Activated CD8-positive, alpha-beta memory T cell treated with anti-CD3 and anti-CD28 coated beads for 24 hours (primary cell): ENCODE data around the gene PASK.
"Not testable (repeated sequence)": the region's sequence is repeated elsewhere in the genome, so short reads cannot be mapped to it uniquely, and the experiment has no call there.

ENCODE experiments used
- DNase-seq: peaks from one replicate; pipeline ENCODE4 v3.0.0-alpha.2; 2020

PASK gene

DNA sequence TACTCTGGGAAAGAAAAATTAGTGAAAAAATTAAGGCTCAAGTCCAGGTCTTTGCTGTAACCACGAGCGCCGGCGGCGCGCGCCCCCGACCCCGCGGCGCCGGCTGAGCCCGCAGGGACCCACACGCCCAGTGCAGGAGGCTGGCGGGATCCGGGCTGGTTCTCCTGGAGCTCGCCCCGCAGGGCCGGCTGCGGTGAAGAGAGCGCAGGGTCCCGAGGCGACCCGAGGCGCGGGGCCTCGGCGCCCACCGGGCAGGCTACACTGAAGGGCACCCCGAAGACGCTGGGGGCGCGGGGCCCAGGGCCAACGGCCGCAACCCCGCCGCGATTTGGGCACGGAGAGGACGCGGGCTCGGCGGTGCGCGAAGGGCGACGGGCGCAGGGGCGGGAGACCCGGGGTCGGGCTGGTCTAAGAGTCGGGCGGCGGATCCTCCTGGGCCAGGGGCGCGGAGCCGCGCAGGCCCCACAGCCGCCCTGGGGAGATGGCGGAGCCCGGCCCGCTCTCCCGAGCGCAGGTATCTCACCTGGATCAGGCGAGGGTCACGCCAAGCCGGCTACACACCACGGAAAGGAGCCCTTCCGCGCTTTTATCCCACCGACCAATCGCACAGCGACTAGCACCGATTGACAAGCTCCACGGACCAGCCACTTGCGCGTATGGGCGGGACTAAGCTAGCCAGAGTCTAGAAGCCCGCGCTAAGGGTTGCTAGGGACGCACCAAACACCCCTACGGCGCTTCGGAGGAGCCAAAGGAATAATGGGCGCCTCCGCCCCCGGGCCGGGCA lies at the start of gene PASK:
PASK (minus strand) TSS at position 582 of the 784 bp plus-strand sequence. CDS start 6,440 bp downstream, outside the sequence.
- peak; percentile 94 for DNase-seq

GRCh38 chr2:241198381-241199279 lies 49.4 kb upstream of the PASK start:
- no peak for DNase-seq

DNA sequence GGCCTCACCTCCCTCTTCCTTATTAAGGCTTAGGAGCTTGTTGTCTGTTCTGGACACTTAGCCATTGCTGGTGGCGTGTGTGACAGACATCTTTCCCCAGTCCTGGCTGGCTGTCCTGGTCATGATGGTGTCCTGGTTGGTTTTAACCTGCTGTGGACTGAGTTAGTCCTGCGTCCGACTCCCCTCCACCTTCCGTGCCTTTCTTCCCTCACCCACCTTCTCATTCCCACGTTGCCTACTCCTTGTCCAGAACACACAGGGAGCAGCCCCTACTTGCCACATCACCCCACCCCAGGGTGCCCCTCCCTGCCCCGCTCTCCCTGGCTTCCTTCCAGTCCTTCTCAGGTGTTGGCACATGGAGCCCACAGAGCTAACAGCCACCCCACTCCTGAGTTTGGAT lies 48.7 kb upstream of the PASK start:
- DNase-seq, result no peak

GRCh38 chr2:241197246-241197645 lies 48.0 kb upstream of the PASK start:
- DNase-seq, result not testable (repeated sequence)

DNA sequence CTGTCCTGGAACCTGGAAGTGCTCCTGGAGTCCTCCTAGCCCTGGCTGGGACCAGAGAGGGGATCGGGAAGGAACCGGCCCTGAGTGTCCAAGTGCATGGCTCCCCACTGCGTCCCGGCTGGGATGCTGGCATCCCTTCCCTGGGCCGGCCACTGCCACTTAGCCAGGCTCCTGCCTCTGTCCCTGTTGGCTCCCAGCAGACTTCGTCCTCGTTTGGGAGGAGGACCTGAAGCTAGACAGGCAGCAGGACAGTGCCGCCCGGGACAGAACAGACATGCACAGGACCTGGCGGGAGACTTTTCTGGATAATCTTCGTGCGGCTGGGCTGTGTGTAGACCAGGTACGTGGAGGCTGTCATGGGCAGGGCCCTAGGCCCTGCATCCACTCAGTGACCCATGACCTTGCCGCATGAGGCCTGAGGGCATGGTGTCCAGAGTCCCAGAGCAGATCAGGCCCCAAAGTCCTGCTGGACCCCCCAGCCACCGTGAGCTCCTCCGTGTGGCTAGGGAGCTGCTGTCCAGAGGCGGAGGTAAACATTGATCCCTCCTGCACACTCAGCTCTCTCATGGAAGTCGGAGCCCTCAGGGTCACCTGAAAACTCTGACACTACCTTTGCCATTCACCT lies 46.3 kb upstream of the PASK start:
- DNase-seq, result no peak

DNA sequence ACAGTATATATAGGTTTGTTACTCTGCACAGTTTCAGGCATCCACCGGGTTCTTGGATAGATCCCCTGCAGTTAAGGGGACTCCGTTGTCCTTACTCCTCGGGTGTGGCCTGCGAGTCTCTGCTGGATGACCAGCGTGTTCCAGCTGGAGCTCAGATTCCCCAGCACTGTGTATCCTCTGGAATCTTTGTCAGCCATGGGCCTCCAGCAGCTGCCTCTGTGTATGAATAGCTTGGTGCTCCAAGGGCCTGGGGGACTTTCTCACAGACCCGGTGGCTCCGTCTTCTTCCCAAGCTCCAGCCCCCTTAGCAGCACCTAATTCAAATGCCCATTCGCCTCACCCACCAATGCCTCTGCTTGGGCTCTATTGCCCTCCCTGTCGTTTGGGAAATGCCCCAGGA lies 45.5 kb upstream of the PASK start:
- DNase-seq, result no peak

DNA sequence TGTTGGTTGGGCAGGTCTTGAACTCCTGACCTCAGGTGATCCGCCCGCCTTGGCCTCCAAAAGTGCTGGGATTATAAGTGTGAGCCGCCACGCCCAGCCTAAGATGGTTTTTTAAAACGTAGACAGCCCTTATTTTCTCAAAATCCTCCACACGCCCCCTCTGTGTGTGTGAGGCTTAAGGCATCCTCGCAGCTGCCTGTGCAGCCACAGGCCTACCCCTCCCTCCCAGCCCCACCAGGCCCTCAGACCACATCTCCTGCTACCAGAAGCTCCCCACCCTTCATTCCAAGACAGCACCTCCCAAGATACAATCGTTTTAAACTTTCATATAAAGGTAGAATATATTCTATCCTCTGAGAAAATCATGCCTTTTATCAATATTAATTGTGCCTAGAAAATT lies 44.0 kb upstream of the PASK start:
- DNase-seq, result no peak

GRCh38 chr2:241191081-241191480 lies 41.8 kb upstream of the PASK start:
- DNase-seq, result no peak

DNA sequence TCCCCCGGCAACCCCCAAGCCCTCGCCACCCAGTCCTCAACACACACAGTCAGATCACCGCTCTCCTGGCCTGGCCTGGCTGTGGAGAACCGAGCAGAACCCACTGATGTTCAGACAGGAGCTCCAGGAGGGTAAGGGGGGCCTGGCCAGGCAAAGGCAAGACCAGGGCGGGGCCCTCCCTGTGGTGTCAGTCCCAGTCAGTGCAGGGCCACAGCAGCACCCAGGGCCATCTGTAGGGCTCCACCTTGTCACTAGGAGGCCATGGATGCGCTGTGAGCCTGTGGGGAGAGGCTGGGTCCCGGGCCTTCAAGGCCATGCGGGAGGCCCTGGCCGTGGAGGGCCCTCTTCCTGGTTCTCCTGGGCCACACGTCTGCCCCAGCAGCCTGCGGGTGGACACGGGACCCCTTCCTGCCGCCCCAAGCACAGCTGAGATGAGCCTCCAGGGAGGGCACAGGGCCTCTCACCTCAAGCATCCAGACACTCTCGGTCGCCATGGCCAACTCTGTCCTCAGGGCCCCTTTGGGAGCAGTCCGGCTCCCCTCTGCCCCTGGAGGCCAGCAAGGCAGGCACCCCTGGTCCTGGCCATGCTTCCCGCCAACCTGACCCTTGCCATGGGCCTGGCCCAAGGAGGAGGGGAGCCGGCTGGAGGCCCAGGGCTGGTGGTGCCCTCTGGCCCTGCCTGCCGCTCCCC lies 41.2 kb upstream of the PASK start:
- no peak for DNase-seq

DNA sequence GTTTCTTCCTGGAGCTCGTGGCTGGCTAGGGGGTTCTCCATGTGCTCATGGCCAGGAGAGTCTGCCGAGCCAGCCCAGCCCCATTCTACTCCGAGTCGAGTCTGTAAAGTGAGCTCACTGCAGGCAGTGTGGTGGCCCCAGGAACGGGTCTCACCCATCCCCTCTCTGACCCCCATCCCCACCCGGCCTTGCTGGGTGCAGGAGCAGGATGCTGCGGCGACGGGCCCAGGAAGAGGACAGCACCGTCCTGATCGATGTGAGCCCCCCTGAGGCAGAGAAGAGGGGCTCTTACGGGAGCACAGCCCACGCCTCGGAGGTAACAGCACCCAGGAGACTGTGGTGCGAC lies 40.6 kb upstream of the PASK start:
- no peak for DNase-seq

DNA sequence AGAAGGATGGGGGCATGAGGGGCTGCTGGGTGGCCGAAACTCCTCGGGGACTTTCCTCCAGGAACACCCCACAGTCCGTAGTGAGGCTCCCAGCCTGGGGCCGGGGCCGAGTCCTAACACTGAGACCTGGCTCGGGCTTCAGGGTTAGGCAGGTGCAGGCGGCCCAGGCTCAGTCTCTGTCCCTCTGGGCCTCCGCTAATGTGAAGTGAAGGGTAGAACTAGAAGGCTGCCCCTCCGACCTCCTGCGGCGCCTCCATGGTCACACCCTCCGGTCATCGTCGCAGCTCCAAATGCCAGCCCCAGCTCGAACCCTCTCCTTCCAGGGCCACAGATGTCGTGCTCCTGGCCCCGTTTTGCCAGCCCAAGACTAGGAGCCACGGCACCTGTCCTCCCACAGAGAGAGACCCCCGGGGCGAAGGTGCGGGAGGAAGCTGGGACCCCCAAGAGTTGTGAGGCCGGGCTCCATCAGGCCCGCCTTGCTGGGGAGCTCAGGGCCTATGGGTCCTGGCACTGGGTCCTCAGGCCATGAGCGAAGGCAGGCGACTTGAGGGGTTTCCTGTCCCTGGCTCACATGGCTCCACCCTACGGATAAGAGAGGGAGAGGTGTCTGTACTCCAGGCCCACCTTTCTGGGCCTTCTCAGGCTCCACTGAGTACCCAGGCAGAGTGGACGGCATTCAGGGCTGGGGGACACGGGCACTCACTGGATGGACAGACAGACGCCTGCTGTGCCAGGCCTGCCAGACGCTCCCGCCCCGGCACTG lies 40.0 kb upstream of the PASK start:
- DNase-seq, result no peak

GRCh38 chr2:241188361-241189092 lies 39.3 kb upstream of the PASK start, which contains the start of gene ANO7:
Gene ANO7, plus strand, starts transcription at chr2:241188677. Its CDS starts 1,387 bp downstream, at chr2:241190064.
- no peak for DNase-seq

DNA sequence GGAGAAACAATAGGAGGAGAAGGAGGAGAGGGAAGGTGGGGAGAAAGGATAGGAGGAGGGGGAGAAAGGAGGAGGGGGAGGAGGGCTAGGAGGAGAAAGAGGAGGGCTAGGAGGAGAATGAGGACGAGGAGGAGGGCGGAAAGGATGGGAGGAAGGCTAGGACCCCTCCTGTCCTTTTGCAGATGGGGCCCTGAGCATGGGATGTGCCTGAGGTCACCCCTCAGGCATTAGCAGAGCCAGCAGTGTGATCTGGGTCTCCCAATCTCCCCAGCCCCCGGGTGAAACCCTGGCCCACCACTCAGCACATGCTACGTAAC lies 38.6 kb upstream of the PASK start:
- no peak for DNase-seq

DNA sequence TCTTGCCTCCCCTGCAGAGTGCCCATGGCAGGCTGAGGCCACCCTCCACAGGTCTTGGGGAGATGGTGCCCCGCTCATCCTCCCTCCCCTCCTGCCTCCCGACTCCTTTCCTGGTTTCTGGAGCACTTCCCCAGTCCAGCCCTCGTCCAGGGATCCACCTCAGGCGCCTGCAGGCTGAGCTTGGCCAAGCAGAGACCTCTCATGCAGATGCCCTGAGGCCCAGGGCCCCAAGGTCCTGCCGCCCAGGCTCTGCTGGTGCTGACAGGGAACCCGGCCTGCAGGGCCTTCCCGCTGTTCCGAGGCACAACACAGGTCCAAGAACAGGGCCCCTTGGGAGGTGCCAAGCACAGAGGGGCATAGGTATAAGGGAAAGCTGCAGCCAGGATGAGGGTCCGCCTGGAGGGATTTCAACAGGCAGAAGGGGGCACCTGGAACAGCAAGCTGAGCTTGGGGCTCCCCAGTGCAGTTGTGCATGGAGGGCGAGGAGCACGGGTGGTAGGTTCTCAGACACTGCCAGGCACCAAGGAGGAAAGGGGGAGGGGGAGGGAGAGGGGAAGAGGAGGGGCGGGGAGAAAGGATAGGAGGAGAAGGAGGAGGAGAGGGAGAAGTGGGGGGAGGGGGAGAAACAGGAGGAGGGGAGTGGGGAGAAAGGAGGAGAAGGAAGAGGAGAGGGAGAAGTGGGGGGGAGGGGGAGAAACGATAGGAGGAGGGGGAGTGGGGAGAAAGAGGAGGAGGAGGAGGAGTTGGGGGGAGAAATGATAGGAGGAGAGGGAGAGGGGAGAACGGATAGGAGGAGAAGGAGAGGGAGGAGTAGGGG lies 38.0 kb upstream of the PASK start:
- DNase-seq, result no peak

DNA sequence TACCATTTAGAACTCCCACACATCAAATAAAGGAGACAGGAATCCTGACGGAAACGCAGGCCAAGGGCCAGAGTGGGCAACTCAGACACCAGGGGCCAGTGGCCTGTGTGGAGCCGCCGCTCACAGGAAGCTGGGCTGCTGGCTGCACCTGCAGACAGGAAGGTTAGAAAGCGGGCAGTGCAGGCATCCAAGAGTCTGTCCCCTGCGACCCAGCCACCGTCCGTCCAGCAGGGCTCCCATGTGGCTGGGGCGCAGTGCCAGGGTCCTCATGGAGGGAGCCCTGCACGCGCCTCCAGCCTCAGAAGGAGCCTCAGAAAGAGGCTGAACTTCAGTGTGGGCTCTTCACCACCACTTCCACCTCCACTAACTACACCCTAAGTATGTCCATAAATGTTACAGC lies 36.7 kb upstream of the PASK start:
- DNase-seq, result no peak

GRCh38 chr2:241184901-241185300 lies 35.6 kb upstream of the PASK start:
- DNase-seq, result no peak

DNA sequence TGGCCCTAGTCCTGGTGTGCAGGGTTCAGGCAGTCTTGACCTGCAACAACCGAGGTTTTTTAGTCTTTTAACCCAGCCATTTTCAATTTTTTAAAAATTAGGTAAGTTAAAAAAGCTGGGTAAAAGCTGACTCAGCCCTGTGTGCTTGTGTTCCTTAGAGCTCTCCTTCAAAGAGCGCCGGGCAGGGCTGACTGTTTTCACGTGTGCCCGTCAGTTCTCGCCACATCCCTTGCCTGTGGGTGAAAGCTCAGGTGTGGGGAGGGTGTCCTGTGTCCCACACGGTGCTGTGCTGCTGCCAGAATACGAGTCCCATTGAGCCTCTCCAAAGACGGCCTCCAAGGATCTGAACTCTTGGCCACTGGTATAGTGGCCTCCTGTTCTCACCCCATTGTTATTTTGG lies 33.9 kb upstream of the PASK start:
- DNase-seq, result no peak

- DNase-seq, result no peak
Measured at GRCh38 chr2:241182531-241183133, 33.4 kb upstream of the PASK start.

DNA sequence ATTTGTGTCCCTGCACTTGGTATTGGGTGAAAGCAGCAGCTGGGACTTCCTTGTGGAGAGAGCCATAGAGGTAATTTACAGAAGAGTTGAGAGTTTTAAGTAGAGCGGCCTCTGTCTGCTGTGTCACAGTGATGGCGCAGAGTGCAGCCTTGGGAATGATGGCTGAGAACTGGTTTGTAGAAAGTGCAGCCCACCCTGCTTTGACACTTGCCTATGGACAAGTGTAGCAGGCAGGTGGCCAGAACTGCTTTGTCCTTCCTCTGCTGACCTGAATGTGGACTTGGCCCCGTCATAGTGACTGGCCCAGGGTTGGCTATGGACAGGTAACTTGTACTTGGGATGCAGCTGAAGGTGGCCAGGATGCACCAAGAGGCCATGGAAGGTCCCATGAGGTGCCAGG lies 32.9 kb upstream of the PASK start:
- DNase-seq, result no peak

- no peak for DNase-seq
Measured at GRCh38 chr2:241180495-241180894, 31.2 kb upstream of the PASK start.
